Activated CD8-positive, alpha-beta memory T cell treated with anti-CD3 and anti-CD28 coated beads, Interleukin-2, amount 50 U/mL, for 4 hours (primary cell): ENCODE results near the gene RERE.

Source experiments
- DNase-seq: peaks from one replicate; pipeline ENCODE4 v3.0.0-alpha.2; 2020

RERE gene

GRCh38 chr1:8684590-8684989 is 132.8 kb downstream of the RERE start:
- no peak for DNase-seq

GRCh38 chr1:8682573-8682972 is 134.9 kb downstream of the RERE start:
- no peak for DNase-seq

GRCh38 chr1:8681911-8682310 is 135.5 kb downstream of the RERE start:
- DNase-seq, result no peak

- DNase-seq, result no peak
These were observed 136.5 kb downstream of the RERE start for GRCh38 chr1:8680664-8681650.

- no peak for DNase-seq
These were observed 137.3 kb downstream of the RERE start for GRCh38 chr1:8679929-8680663.

GRCh38 chr1:8679395-8679800 is 138.0 kb downstream of the RERE start:
- no peak for DNase-seq

- no peak for DNase-seq
These were observed 138.6 kb downstream of the RERE start for GRCh38 chr1:8678673-8679394.

GRCh38 chr1:8677782-8678181 is 139.7 kb downstream of the RERE start:
- no peak for DNase-seq

GRCh38 chr1:8676813-8677212 is 140.6 kb downstream of the RERE start:
- DNase-seq, result no peak

- DNase-seq, result no peak
These were observed 141.4 kb downstream of the RERE start for GRCh38 chr1:8676072-8676471.

- DNase-seq, result no peak
These were observed 142.5 kb downstream of the RERE start for GRCh38 chr1:8674912-8675311.

GRCh38 chr1:8674481-8674880 is 143.0 kb downstream of the RERE start:
- DNase-seq, result no peak

GRCh38 chr1:8671306-8671917 is 146.0 kb downstream of the RERE start:
- no peak for DNase-seq

- no peak for DNase-seq
These were observed 147.0 kb downstream of the RERE start for GRCh38 chr1:8670371-8670818.

GRCh38 chr1:8669606-8670335 is 147.7 kb downstream of the RERE start:
- DNase-seq, result no peak

- DNase-seq, result no peak
These were observed 149.4 kb downstream of the RERE start for GRCh38 chr1:8667869-8668594.

- no peak for DNase-seq
These were observed 150.9 kb downstream of the RERE start for GRCh38 chr1:8666389-8667167.

- no peak for DNase-seq
These were observed 151.6 kb downstream of the RERE start for GRCh38 chr1:8665833-8666232.

- DNase-seq, result no peak
These were observed 152.6 kb downstream of the RERE start for GRCh38 chr1:8664887-8665286.

GRCh38 chr1:8663915-8664329 is 153.5 kb downstream of the RERE start:
- no peak for DNase-seq
